GM19468 (cell line): ENCODE results near the gene CPZ.

Experiments used
- ATAC-seq: cut with Tn5 transposase; IDR thresholded peaks from one replicate; pipeline ENCODE4 v1.9.1; 2021; ENCODE audit warnings: mild to moderate bottlenecking, moderate library complexity, moderate number of reproducible peaks; ENCODE audit not compliant: unreplicated experiment; ENCODE audit errors: extremely low read depth

Gene CPZ

DNA sequence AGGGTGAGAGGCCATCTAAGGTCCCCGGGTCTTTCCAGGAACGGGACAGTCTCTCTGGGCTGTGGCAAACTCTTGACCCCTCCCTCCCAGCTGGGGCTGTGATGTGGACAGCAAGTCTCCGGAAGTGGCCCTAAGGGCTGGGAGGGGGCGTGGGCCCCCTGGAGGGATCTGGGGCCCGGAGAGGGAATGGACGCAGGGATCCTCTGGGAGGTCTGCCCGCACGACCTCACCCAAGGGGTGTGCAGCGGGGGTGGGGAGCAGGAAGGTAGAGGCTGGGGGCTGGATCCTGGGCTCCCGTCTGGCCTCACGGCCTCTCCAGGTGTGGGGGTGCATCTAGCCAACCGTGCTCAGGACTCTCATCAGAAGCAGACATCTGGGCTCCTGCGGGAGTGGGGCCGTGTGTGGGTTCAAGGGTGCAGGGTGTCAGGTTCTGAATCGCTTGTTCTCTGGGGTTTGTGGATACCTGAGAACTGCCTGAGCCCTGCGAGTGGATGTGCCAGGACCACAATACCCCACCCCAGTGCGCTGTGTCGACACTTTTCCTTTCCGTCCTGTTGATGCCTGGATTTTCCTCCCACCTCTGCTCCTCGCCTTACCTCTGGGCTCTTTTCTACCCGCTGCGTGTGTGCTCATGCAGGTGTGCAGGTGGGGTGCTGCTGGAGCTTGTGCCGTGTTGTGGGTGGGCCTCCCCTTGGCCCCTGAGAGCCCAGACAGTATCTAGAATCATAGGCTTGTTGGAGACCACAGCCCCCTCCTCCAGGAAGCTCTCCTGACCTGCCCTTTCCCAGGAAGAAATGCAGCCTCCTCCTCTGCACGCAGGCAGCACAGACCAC is 915 bp downstream of the CPZ start:
- ATAC-seq = no peak

GRCh38 chr4:8594097-8595038 is 1.8 kb downstream of the CPZ start:
- ATAC-seq = no peak

DNA sequence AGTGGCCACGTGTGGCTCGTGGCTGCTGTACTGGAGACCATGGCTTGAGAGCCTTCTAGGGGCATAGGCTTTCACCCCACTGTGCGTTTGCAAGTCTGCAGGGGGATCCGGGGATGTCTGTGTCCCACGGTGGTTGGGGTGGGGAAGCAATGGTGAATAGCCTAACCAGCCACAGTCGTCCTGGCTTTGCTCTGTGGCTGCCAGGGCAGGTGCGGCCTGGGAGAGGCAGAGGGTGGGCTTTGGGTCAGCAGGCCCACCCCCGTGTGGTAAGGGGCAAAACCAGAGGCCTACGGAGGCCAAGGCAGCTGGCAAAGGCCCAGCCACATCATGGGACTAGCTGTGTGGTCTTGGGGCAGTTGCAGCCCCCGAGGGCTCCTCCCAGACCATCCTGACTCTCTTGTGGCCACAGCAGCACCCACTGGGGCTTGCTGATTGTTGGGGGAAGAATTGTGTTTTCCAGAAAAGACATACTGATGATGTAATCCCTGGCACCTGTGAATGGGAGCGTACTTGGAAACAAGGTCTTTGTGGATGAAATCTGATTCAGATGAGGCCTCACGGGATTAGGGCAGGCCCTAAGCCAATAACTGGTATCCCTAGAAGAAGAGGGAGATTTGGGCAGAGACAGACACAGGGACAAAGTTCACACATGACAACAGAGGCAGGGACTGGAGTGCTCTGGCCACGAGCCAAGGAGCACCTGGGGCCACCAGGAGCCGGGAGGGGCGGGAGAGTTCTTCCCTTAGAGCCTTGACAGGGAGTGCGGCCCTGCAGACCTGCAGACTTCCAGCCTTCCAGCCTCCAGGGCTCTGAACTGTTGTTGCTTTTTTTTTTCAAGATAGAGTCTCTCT is 2.9 kb downstream of the CPZ start:
- ATAC-seq = no peak

DNA sequence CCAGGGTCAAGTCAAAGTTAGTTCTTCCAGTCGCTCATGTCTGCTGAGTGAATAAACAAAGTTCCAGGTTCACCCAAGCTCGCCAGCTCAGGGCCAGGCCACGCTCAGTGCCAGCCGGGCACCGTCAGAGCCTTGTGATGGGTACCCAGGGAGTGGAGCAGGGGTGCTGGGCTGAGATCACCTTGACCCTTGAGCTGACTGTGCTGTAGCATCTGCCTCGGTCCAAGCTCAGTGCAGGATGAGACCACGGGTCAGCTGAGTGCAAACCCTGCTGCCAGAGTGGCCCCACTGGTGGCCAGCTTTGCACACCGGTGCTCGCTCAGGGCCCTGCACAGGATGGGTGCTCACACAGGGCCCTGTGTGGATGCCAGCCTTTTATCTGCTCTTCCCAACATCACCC is 4.3 kb downstream of the CPZ start:
- ATAC-seq = no peak

DNA sequence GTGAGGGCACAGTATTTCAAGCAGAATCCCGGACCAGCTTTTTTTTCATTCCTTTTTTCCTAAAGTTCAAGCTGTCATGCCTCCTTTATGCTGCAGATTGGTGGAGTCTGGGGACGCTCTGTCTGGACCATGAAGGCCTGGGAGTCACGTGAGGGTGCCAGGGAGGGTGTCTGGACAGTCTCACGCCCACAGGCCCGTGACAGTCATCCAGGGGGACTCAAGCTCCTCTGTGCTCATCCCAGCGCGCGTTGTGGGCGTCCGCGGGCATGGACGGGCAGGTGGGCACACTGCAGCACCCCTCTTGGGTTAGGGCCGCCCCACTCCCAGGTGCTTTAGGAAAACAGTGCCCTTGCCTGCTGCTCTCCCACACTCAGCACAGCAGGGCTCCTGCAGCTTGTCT is 4.8 kb downstream of the CPZ start:
- ATAC-seq = no peak

DNA sequence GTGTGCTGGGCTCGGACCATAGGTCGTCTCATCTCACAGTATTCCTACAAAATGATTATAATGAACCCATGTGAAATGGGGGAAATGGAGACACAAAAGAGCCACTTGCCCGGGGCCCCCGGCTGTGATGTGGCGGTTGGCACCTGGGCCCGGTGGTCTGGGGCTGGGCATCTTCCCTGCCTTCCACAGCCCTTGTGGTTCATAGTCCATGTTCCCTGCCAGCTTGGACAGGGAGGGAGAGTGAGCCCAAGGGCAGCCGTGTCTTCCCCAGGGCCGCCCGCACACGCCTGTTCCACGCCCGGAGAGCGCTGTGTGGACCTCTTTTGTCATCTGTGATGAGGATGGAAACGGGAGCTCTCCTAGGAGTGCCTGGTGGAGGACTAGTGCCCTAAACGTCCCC is 5.2 kb downstream of the CPZ start:
- ATAC-seq = no peak

GRCh38 chr4:8598391-8599090 is 6.0 kb downstream of the CPZ start:
- ATAC-seq = no peak

GRCh38 chr4:8599091-8599460 is 6.5 kb downstream of the CPZ start:
- ATAC-seq = no peak

GRCh38 chr4:8599657-8600056 is 7.1 kb downstream of the CPZ start:
- ATAC-seq = no peak

GRCh38 chr4:8600266-8600665 is 7.7 kb downstream of the CPZ start:
- ATAC-seq = no peak

DNA sequence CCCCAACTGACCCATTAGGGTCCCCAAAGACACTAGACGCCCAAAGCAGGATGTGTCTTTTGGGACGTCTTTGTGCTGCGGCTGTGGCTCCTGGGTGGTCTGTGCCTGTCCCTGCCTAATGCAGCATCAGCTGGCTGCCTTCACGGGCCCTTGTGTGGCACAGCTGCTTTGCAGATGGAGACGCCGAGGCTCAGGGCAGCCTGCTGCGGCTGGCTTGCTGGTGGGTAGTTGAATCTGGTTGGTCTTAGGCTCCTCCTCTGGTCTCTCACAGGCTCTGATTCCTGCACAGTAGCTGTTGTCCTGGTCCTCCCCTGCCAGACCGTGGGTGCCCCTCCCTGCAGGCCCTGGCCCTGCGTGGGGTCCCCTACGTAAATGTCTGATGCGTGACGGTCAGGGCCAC is 8.1 kb downstream of the CPZ start:
- ATAC-seq = no peak

DNA sequence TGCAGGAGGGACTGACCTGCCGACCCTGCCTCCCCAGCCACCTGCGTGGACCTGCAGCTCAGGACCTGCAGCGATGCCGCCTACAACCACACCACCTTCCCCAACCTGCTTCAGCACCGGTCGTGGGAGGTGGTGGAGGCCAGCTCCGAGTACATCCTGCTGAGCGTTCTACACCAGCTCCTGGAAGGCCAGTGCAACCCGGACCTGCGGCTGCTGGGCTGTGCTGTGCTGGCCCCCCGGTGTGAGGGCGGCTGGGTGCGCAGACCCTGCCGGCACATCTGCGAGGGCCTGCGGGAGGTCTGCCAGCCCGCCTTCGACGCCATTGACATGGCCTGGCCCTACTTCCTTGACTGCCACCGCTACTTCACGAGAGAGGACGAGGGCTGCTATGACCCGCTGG is 8.5 kb downstream of the CPZ start:
- ATAC-seq = no peak

DNA sequence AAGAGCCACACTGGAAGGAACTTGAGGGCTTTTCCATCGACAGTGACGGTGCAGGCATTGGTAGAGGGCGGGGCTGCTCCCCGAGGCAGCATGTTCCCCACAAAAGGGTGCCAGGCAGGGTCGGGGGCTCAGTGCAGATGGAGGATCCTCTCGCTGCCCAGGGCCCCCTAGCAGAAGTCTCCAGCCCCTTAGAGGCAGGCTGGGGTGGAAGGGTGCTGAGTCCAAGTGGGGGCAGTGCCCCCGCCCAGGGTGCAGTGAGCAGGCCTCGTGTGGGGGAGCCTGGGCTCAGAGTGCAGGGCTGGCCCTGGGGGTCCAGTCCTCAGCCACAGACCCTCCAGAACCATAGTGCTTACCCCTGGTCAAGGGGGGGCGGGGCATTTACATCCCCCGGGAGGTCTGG is 9.0 kb downstream of the CPZ start:
- no peak for ATAC-seq

DNA sequence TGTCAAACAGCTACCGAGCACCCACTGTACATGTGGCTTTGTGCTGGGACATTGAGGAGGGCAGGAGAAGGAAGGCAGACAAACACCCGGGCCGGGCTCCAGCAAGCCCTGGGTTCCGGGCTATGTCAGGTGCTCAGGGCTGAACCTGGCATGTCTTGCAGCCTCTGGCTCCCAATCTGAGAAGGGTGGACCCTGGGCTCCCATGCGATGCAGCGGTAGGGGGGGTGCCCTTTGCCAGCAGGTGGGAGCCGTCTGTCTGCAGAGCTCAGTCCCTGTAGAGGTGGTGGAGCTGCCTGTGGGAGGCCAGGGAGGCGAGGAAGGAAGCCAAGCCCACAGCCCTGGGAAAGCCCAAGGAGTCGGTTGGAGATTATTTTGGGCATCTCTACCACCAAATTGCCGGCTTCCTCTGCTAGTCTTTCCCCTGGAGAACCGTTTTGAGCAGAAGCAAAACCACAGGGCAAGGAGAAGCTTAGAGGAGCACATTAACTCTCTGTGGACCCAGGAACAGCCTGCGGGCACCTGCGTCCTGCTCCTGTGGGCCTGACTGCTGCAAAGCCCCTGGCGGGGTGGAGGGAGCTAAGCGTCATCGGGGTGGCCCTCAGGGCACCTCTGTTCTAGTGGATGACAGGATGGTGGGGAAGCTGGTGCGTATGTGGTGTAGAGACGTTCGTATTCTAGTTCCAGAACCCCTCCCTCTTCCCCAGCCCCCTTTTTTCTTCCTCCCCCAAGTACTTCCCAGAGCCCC is 10.3 kb downstream of the CPZ start:
- no peak for ATAC-seq

- ATAC-seq = no peak
These were observed 11.4 kb downstream of the CPZ start for GRCh38 chr4:8603931-8604330.

DNA sequence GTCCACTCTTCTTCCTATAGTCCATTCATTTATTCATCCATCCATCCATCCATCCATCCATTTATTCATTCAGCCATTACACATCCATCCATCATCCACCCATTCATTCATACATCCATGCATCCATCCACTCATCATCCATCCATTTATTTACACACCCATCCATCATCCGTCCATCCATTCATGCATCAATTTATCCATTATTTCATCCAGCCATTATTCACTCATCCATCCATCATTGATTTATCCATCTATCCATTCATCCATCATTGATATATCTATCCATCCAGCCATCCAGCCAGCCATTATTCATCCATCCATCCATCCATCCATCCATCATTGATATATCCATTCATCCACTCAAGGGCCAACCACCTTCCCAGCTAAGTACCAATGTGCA is 12.7 kb downstream of the CPZ start:
- ATAC-seq = no peak

GRCh38 chr4:8606476-8606875 is 13.9 kb downstream of the CPZ start:
- no peak for ATAC-seq

DNA sequence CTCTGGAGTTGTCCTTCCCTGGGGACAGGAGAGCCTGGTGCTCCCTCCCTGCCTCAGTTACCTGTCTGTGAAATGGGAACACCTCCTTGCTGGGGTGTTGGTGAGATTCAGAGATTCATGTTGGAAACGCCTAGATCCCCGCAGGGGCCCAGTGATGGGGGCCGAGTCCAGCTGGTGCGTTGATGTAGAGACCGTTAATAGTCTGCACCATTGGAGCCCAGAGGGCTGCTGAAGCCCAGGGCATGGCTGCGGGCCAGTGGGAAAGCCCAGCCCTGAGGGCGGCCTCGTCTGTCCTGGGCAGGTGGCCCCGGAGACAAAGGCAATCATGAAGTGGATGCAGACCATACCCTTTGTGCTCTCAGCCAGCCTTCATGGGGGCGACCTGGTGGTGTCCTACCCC is 14.4 kb downstream of the CPZ start:
- no peak for ATAC-seq
